Activated CD4-positive, alpha-beta T cell treated with anti-CD3 and anti-CD28 coated beads for 36 hours (primary cell): ENCODE measurements around the gene HELZ2. TPM values are rescaled to one million over a fixed set of nuclear protein-coding genes. Genes with fewer than 3 reads are reported as not detected.

ENCODE experiments used
- ATAC-seq: fragments of 200-7000 bp; cut with Tn5 transposase; one replicate; pipeline ENCODE4 v1.10.0; 2021; ENCODE audit warnings: mild to moderate bottlenecking, moderate library complexity
- CTCF ChIA-PET: fragments of 350-600 bp; sonication (Branson Sonifier 250); formaldehyde crosslinking; loops from one replicate; lab custom pipeline; 2021; ENCODE audit warnings: antibody characterized with exemption; lab: Charles Lee
- POLR2A ChIA-PET: fragments of 350-600 bp; sonication (Branson Sonifier 250); formaldehyde crosslinking; loops from one replicate; lab custom pipeline; 2021; ENCODE audit warnings: antibody characterized with exemption, inconsistent platforms; lab: Charles Lee
- DNase-seq: peaks from one replicate; pipeline ENCODE4 v3.0.0-alpha.2; 2020
- H3K27ac Mint-ChIP-seq: one replicate; pipeline ENCODE4 v1.8.0; 2021; ENCODE audit warnings: mixed read lengths
- H3K27me3 Mint-ChIP-seq: one replicate; pipeline ENCODE4 v1.8.0; 2021; ENCODE audit warnings: mixed read lengths
- H3K36me3 Mint-ChIP-seq: one replicate; pipeline ENCODE4 v1.8.0; 2021; ENCODE audit warnings: low read depth, mixed read lengths
- H3K4me1 Mint-ChIP-seq: one replicate; pipeline ENCODE4 v1.8.0; 2021; ENCODE audit warnings: mixed read lengths
- H3K4me3 Mint-ChIP-seq: one replicate; pipeline ENCODE4 v1.8.0; 2021; ENCODE audit warnings: mild to moderate bottlenecking, moderate library complexity, mixed read lengths
- H3K9me3 Mint-ChIP-seq: one replicate; pipeline ENCODE4 v1.8.0; 2021; ENCODE audit warnings: low read depth, mixed read lengths
- intact Hi-C, 2 experiments: fragments of 100-400 bp; cut with DNase I in 1 of 2; cut with micrococcal nuclease in 1 of 2; formaldehyde crosslinking; loops; one replicate each; pipeline versions ENCODE4 v1.14.2 to v1.15.1; 2022 to 2024; cut with DNase I, micrococcal nuclease
- total RNA-seq, 2 experiments: library from RNA; stranded (reverse); gene quantifications; one replicate each; pipeline ENCODE4 v1.2.3, GENCODE V29; 2021

HELZ2 gene
- total RNA-seq, 2 experiments from 2014 or later, result 16.1 to 18.7 TPM

DNA sequence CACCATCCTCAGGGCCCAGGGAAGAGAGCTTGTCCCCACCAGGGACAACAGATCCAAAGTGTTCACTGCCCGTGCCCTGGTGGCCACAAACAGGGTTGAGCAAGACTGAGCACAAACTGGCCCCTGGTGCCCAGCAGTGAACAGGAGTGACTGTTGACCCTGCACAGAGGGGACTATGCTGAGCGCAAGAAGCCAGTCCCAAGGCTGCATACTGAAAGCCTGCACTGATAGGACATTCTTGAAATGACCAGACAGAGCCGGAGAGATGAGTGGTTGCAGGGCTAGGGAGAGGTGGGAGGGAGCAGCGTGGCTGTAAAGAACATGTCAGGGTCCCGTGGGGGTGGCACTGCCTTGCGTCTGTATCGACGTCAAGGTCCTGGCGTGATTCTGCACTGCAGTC lies 23.0 kb downstream of the HELZ2 start:
- POLR2A ChIA-PET, result no interaction called here
- Mint-ChIP-seq H3K4me1 (peaks cover 11% of the 10 kb centered on the region), H3K27ac (no peak overlapping the region), H3K9me3 (no peaks in the 10 kb centered on the region), H3K4me3 (no peak overlapping the region), H3K27me3 (no peaks in the 10 kb centered on the region), H3K36me3 (no peaks in the 10 kb centered on the region)
- CTCF ChIA-PET, result interaction anchor here (0.8 to 1.0 kb wide), 2 partner anchors 13 to 31 kb away, joined by 3 read pairs; no protein-coding TSS in a partner anchor
- no peak for ATAC-seq
- DNase-seq, result no peak
- intact Hi-C loops, result no loop called here

DNA sequence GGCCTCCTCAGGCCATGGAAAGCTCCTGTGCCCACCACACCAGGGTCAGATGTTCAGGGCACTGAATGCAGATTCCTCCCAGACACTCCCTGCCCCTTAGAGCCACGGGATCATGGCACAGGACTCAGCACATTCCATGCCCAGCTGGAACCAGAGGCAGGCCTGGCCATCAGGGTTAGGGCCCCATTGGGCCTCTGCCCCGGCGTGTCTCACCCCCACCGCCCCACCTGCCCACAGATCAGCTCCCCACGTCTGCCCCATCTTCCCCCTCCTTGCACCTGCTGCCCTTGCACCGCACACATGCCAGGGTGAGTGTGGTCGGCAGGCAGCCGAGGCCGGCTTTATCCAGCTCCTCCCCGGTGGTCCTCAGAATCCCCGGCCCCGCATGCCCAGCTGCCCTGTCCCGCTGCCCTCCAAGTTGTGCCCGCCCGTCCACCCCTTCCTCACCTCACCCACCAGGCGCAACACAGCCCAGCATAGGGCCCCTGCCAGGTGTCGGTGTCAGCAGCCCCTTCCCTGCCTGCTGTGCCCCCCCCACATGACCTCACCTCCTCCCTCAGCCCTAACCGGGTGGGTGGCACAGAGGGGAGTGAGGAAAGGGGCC lies 24.3 kb downstream of the HELZ2 start:
- H3K27me3 Mint-ChIP-seq, result no peaks in the 10 kb centered on the region
- no peak overlapping the region for H3K4me3 Mint-ChIP-seq
- no peaks in the 10 kb centered on the region for H3K9me3 Mint-ChIP-seq
- POLR2A ChIA-PET, result interaction anchor here (0.5 kb wide), 1 partner anchor 96 kb away, joined by 3 read pairs; no protein-coding TSS in a partner anchor
- peaks cover 11% of the 10 kb centered on the region for H3K4me1 Mint-ChIP-seq
- CTCF ChIA-PET, result no interaction called here
- intact Hi-C loops, result no loop called here
- no peaks in the 10 kb centered on the region for H3K36me3 Mint-ChIP-seq
- no peak for DNase-seq
- ATAC-seq, result no peak
- no peak overlapping the region for H3K27ac Mint-ChIP-seq

DNA sequence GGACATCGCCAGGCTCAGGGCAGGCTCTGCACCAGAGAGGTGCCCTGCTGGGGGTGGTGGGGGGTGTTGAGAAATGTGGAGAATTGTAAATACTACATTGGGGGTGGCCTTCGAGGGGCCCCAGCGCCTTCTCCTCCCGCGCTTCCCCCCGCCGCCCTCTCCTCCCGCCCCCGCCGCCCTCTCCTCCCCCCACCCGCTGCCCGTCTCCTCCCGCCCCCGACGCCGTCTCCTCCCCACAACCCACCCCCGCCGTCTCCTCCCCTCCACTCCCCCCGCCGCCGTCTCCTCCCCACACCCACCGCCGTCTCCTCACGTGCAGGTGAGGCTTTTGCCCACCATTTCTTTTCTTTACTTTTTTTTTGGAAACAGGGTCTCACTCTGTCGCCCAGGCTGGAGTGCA lies 25.0 kb downstream of the HELZ2 start:
- Mint-ChIP-seq H3K27ac (no peak overlapping the region), H3K36me3 (no peaks in the 10 kb centered on the region), H3K27me3 (no peaks in the 10 kb centered on the region), H3K9me3 (no peaks in the 10 kb centered on the region), H3K4me1 (peaks cover 11% of the 10 kb centered on the region), H3K4me3 (no peak overlapping the region)
- ChIA-PET CTCF (no interaction called here), POLR2A (no interaction called here)
- ATAC-seq, result no peak
- intact Hi-C loops, result no loop called here
- DNase-seq, result no peak

DNA sequence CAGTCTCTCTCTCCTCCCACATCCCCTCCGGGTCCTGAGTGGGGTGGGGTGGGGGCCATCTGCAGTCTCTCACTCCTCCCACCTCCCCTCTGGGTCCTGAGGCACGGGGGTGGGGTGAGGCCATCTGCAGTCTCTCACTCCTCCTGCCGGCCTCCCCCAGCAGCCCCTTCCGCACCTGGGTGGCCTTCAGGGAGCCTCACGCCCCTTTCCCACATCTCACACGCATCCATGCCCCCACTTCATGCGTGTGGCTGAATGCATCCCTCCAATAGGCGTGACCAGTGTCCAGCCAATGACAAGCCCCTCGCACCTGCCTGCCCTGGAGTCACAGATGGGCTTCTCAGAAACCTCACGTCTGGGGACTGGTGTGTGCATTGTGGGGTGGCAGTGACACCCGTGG lies 25.5 kb downstream of the HELZ2 start:
- no peaks in the 10 kb centered on the region for H3K27me3 Mint-ChIP-seq
- H3K4me3 Mint-ChIP-seq, result no peak overlapping the region
- no peak overlapping the region for H3K27ac Mint-ChIP-seq
- DNase-seq, result no peak
- intact Hi-C loops, result no loop called here
- no peak for ATAC-seq
- peaks cover 11% of the 10 kb centered on the region for H3K4me1 Mint-ChIP-seq
- POLR2A ChIA-PET, result no interaction called here
- CTCF ChIA-PET, result no interaction called here
- H3K9me3 Mint-ChIP-seq, result no peaks in the 10 kb centered on the region
- no peaks in the 10 kb centered on the region for H3K36me3 Mint-ChIP-seq

DNA sequence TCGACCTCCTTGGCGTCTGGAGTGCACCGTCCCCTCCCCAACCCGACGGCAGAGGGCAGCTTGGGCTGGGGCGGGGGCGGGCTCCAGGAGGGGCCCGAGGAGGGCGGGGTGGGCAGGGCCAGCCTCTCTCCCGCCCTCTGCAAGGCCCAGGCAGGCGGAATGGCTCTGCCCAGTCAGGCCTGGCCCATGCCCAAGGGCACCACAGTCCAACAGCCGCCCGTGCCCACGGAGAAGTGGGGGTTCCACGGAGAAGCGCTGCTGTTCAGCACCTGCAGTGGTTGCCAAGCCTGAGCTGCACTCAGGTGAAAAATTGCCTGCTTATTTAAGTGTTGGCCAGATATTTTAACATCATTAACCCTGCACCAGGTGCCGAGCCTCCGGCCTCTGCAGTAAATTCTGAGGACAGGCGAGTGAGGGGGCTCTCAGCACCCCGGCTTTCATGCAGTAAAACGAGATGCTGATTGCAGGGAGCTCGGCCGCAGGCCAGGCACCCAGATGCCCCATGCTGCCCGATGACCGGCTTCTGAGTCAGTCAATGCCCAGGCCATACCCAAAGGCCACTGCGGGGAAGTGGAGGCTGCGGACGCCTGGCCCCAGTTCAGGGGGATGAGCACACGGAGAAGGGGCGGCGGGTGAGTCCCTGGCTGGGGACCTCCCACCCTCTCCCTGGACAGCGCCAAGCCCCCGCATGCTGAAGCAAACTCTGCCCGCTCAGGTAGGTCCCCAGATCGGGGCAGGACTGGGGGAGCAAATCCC lies 26.1 kb downstream of the HELZ2 start, which contains the start of gene SRMS:
Gene SRMS (minus strand): TSS at position 25 of the 756 bp plus-strand sequence. CDS start 286 bp downstream, outside the sequence.
- DNase-seq (no peak), ATAC-seq (no peak)
- Mint-ChIP-seq H3K4me3 (no peak within 1 kb of the TSS), H3K27me3 (no peaks in the 10 kb centered on the region), H3K36me3 (no peaks in the 10 kb centered on the region), H3K4me1 (peaks cover 7% of the 10 kb centered on the region), H3K9me3 (no peaks in the 10 kb centered on the region), H3K27ac (no peak within 1 kb of the TSS)
- intact Hi-C loops, result no loop called here
- ChIA-PET CTCF (no interaction called here), POLR2A (no interaction called here)

DNA sequence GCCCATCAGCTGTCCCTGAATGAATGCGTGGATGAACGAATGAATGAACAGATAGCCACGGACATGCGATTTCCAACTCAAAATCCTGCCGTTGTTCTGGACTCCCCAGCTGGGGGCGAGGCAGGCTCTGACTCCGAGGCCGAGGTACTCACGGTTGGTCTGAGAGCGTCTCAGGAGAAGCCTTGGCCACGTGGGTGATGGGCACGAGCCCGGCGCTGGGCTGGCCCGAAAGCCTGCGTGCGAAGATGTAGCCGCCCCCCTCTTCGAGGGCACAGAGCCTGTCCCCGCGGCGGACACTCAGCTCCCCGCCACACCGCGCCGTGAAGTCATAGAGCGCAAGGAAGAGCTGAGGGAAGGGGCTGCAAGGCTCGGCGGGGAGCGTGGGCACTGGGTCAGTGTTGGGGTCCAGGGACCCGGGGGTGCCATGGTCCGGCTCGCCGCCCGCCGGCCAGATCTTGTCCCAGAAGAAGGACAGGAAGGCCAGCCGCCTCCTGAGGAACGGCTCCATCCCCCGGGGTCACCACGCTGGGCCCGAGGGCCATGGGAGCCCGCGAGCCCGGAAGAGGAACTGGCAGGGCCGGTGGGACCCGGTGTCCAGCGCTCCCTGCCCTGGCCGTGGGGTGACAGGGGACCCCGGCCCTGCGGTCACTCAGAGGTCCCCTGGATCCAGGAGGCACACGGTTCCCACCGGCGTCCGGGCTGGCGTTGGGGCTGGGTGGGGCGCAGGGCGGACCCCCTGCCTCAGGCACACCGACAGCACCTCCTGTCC lies 26.9 kb downstream of the HELZ2 start:
- Mint-ChIP-seq H3K4me3 (no peak overlapping the region), H3K27ac (no peak overlapping the region), H3K27me3 (no peaks in the 10 kb centered on the region), H3K4me1 (peaks cover 2% of the 10 kb centered on the region), H3K9me3 (no peaks in the 10 kb centered on the region), H3K36me3 (no peaks in the 10 kb centered on the region)
- DNase-seq (no peak), ATAC-seq (no peak)
- ChIA-PET CTCF (interaction anchor here (1.5 kb wide), 1 partner anchor 10 kb away, joined by 7 read pairs; the partner anchor contains the start of gene PTK6), POLR2A (interaction anchor here (0.6 kb wide), 1 partner anchor 11 kb away, joined by 3 read pairs; no protein-coding TSS in a partner anchor)
- intact Hi-C loops, result no loop called here

DNA sequence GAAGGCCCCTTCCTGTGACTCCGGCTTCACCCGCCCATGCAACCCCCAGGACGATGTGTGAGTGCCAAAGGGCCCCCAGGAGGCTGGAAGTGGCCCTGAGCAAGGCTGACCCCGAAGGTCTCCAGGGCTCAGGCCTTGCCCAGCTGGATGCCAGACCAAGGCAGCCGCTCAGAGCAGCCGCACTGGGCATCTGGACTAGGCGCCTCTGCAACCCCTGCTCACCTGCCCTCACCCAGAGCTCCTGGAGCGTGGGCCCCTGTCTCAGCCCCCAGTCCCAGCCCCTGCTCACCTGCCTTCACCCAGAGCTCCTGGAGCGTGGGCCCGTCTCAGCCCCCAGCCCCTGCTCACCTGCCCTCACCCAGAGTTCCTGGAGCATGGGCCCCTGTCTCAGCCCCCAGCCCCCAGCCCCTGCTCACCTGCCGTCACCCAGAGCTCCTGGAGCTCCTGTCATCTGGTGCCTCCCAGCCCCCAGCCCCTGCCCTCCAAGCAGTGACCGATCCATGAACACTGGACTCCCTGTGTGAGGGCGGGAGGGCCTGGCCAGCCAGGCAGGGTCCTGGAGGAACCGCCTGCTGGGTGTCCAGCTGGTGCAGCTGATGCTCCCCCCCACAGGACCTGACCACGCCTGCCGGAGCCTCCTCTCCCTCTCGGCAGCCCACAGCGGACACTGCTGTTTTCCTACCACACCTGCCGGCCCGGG lies 27.6 kb downstream of the HELZ2 start:
- intact Hi-C loops, result no loop called here

DNA sequence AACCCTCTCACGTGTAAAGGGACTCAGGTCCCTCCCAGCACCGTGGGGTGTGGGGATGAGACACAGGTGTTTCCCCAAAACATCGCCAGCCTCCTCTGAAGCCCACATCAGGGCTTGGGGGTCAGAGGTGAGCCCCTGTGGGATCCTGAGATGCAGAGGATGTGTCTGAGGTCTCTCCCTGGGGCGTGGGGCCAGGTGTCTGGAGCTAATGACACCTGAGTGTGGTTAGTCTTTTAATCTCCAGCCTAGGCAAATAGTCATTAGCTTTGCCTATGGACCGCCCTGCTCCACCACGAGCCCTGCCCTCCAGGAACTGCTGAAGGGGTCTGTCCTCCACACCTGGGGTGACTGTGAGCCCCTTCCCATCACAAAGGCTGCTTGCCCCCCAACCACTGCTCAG lies 28.2 kb downstream of the HELZ2 start:
- no peak for ATAC-seq
- ChIA-PET POLR2A (interaction anchor here (1.2 kb wide), 1 partner anchor 16 kb away, joined by 8 read pairs; no protein-coding TSS in a partner anchor), CTCF (interaction anchor here (1.5 kb wide), 1 partner anchor 9 kb away, joined by 7 read pairs; the partner anchor contains the start of gene PTK6)
- intact Hi-C loops, result no loop called here
- H3K36me3 Mint-ChIP-seq, result no peaks in the 10 kb centered on the region
- no peaks in the 10 kb centered on the region for H3K9me3 Mint-ChIP-seq
- no peak overlapping the region for H3K27ac Mint-ChIP-seq
- no peaks in the 10 kb centered on the region for H3K27me3 Mint-ChIP-seq
- no peak for DNase-seq
- H3K4me3 Mint-ChIP-seq, result no peak overlapping the region
- H3K4me1 Mint-ChIP-seq, result peaks cover 2% of the 10 kb centered on the region

More for the DNA sequence above, 27.6 kb downstream of the HELZ2 start:
- H3K4me3 Mint-ChIP-seq, result no peak overlapping the region
- no peaks in the 10 kb centered on the region for H3K9me3 Mint-ChIP-seq
- no peaks in the 10 kb centered on the region for H3K36me3 Mint-ChIP-seq
- H3K27ac Mint-ChIP-seq, result no peak overlapping the region
- CTCF ChIA-PET, result interaction anchor here (1.5 kb wide), 1 partner anchor 9 kb away, joined by 7 read pairs; the partner anchor contains the start of gene PTK6
- ATAC-seq (no peak), DNase-seq (no peak)
- no peaks in the 10 kb centered on the region for H3K27me3 Mint-ChIP-seq
- POLR2A ChIA-PET, result interaction anchor here (0.6 to 1.2 kb wide), 2 partner anchors 10 to 17 kb away, joined by 3 to 8 read pairs; no protein-coding TSS in a partner anchor
- H3K4me1 Mint-ChIP-seq, result peaks cover 2% of the 10 kb centered on the region

DNA sequence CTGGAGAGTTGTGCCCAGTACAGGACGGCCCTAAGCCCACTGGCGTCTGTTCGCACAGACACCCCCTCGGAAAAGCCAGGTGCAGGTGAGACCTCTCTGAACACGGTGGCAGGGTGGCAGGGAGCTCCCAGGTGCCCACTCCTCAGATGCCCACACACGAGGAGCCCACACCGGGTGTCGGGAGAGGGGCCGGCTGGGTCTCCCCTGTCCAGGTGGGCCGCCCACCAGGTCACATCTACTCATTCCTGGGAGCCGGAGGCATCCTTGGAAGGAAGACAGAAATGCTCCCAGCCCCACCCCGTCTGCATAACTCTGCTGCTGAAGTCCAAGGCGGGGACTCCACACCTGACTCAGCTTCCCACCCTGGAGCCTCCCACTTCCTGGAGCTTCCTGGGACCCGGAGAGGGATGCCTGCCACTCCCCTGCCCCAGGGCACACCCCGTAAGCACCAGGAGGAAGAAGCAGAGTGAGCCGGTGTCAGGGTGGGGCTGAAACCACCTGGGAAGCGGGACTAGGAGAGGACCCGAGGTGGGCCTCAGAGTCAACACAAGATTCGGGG lies 29.0 kb downstream of the HELZ2 start:
- H3K36me3 Mint-ChIP-seq, result no peaks in the 10 kb centered on the region
- no peaks in the 10 kb centered on the region for H3K9me3 Mint-ChIP-seq
- intact Hi-C loops, result no loop called here
- DNase-seq (no peak), ATAC-seq (no peak)
- H3K4me3 Mint-ChIP-seq, result no peak overlapping the region
- ChIA-PET POLR2A (no interaction called here), CTCF (interaction anchor here (0.7 kb wide), 1 partner anchor 438 kb away, joined by 3 read pairs; no protein-coding TSS in a partner anchor)
- H3K27ac Mint-ChIP-seq, result no peak overlapping the region
- peaks cover 2% of the 10 kb centered on the region for H3K4me1 Mint-ChIP-seq
- H3K27me3 Mint-ChIP-seq, result no peaks in the 10 kb centered on the region

DNA sequence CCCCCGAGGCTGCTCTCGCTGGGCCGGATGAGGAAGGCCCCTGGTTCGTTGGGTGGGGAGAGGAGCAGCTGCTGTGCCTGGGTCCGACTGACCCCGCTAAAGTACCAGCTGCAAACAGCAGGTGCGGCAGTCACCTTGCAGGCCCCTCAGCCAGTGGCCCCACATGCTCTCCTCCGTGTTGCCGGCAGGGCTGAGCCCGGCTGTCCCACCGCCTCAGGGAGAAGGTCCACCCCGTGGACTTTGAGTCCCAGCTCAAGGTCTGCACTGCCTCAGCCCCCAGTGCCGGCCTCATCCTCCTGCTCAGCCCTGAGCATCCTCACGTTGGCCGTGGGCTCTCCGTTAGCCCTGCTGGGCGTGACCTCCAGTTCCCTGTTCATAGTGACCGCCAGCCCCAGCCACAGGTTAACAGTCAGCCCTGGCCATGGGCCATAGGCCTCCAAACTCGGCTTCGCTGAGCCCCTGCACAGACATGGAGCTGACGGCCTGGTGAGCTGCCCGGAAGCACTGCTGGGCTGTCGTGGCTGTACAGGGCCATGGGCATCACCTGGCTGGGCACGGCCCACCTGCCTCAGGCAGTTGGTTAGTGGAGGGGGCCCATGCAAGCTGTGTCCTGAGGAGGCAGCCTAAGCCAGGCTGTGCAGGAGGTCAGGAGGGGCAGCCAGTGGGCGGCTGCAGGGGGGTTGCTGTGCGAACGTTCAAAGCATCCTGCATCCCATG lies 29.6 kb downstream of the HELZ2 start:
- intact Hi-C loops, result no loop called here
- H3K4me1 Mint-ChIP-seq, result peaks cover under 1% of the 10 kb centered on the region
- H3K9me3 Mint-ChIP-seq, result no peaks in the 10 kb centered on the region
- H3K27ac Mint-ChIP-seq, result no peak overlapping the region
- ATAC-seq (no peak), DNase-seq (no peak)
- ChIA-PET CTCF (interaction anchor here (0.6 to 0.7 kb wide), 2 partner anchors 138 to 438 kb away, joined by 3 read pairs; no protein-coding TSS in a partner anchor), POLR2A (no interaction called here)
- H3K36me3 Mint-ChIP-seq, result no peaks in the 10 kb centered on the region
- no peak overlapping the region for H3K4me3 Mint-ChIP-seq
- H3K27me3 Mint-ChIP-seq, result no peaks in the 10 kb centered on the region
